WERI-Rb-1 (cell line): Measurements from ENCODE around the gene SLC22A17.

ENCODE experiments used
- DNase-seq: peaks from one replicate; pipeline ENCODE4 v3.0.0-alpha.2; 2020
- H3K27ac ChIP-seq: fragments of 250-450 bp; sonication (Bioruptor Pico); 2 replicates; pipeline ENCODE4 v1.5.1; 2020; ENCODE audit warnings: mild to moderate bottlenecking, moderate library complexity
- H3K27me3 ChIP-seq: fragments of 250-450 bp; sonication (Bioruptor Pico); 2 replicates; pipeline ENCODE4 v1.5.1; 2021; ENCODE audit warnings: mild to moderate bottlenecking, low read depth, moderate library complexity; ENCODE audit not compliant: insufficient read depth, severe bottlenecking
- H3K36me3 ChIP-seq: fragments of 250-450 bp; sonication (Bioruptor Pico); 2 replicates; pipeline ENCODE4 v1.5.1; 2020; ENCODE audit warnings: mild to moderate bottlenecking, moderate library complexity
- H3K4me3 ChIP-seq: 2 replicates; pipeline ENCODE4 v1.5.1; 2011; ENCODE audit warnings: low read depth, mild to moderate bottlenecking, control low read depth, low read length
- H3K9me3 ChIP-seq: fragments of 250-450 bp; sonication (Bioruptor Pico); 2 replicates; pipeline ENCODE4 v1.5.1; 2021; ENCODE audit warnings: mild to moderate bottlenecking, moderate library complexity; ENCODE audit not compliant: severe bottlenecking
- CTCF ChIP-seq: IDR thresholded peaks from 2 replicates; pipeline ENCODE4 v1.5.1; 2011; ENCODE audit warnings: low read depth, mild to moderate bottlenecking, control low read depth, inconsistent platforms, low read length

Gene SLC22A17

DNA sequence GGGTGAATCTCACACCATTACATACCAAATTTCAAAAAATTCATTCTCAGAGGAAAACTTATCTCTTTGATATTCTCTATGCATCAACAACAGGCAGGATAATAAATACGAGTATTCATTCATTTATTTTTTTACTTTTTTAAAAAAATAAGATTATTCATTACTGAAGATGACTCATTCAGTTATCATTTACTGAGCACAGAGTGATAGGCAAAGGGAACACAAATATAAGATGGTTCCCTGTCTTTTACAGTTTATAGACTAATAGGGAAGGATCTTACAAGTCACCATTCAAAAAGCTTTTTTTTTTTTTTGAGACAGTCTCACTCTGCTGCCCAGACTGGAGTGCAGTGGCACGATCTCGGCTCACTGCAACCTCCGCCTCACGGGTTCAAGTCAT lies 36.4 kb downstream of the SLC22A17 start:
- H3K9me3 ChIP-seq = no peaks in the 10 kb centered on the region
- no peak for TF ChIP-seq CTCF
- H3K27ac ChIP-seq = no peak overlapping the region
- DNase-seq = no peak
- H3K4me3 ChIP-seq = no peak overlapping the region
- no peaks in the 10 kb centered on the region for H3K27me3 ChIP-seq
- peaks cover 15% of the 10 kb centered on the region for H3K36me3 ChIP-seq

DNA sequence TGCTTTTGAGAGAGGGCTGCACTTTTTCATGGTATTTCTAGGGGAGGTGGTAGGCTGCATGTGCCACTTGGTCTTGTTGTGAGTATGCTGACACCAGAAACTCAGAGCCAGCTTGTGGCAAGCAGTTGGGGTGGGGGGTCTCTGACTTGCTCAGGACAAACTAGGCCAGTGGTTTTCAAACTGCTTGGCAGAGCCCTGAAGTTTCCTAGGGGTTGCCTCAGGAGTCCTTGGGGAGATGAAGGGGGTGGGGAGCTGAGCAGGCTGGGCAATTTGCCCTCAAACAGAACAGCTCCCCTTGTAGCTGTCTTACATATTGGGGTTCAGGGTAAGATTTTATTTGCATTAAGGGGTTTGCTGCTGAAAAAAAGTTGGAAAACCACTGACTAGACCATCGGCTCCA lies 42.1 kb downstream of the SLC22A17 start:
- Histone ChIP-seq H3K27ac (no peak overlapping the region), H3K4me3 (no peak overlapping the region), H3K36me3 (peaks cover 44% of the 10 kb centered on the region), H3K9me3 (no peaks in the 10 kb centered on the region), H3K27me3 (no peaks in the 10 kb centered on the region)
- DNase-seq = no peak
- no peak for TF ChIP-seq CTCF

DNA sequence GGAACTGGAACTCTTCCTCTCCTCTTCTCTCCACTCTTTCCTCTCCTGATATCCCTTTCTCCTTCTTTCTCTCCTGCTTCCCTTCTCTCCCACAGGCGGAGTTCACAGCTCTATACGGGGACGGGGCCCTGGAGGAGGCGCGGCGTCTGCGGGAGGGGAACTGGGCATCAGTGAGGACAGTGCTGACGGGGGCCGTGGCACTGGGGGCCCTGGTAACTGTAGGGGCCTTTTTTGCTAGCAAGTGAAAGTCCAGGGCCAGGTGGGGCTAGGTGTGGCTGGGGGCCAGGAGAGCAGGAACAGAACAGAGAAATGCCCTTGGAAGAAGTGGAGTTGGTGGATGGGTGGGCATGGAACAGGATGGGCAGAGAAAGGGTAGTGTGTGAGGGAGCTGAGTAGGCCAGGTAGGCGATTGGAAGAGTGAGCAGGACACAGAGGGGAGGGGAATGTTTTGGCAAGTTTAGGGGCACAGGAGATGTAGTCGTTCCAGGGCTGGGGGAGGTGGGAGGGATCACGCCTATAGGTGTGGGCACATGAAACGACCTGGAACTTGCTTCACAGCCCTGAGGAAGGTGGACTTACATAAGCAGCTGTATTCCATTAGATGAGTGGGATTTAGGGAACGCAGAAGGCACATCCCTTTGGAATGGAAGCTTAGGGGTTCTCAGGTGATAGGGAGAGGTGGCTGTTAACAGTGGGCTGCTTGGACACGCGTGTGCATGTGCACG lies 43.8 kb downstream of the SLC22A17 start:
- Histone ChIP-seq H3K27ac (no peak overlapping the region), H3K27me3 (no peaks in the 10 kb centered on the region), H3K9me3 (no peaks in the 10 kb centered on the region), H3K4me3 (no peak overlapping the region), H3K36me3 (peaks cover 41% of the 10 kb centered on the region)
- no peak for TF ChIP-seq CTCF
- no peak for DNase-seq

- Histone ChIP-seq H3K4me3 (peak overlapping the region; percentile 84), H3K36me3 (peaks cover 41% of the 10 kb centered on the region), H3K27ac (peak overlapping the region; percentile 86), H3K27me3 (no peaks in the 10 kb centered on the region), H3K9me3 (no peaks in the 10 kb centered on the region)
- no peak for TF ChIP-seq CTCF
- no peak for DNase-seq
These were observed 44.7 kb downstream of the SLC22A17 start for GRCh38 chr14:23307687-23308644.

DNA sequence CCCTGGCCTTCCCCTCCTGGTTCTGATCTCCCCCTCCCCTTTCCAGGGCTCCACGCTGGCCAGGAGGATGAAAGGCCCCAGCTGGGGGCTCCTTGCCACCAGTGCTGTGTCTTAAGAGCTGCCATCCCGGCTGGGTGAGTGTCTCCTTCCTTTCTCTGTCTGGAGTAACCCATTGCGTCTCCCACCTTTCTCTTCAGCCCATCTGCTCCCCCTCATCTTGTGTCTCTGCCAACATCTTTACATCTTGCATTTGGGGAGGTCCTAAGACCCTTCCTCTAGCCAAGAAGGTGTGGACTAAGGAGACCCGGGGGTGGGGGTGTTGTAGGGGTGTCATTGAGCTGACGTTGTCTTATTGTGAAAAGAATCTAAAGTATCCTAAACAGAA lies 45.5 kb downstream of the SLC22A17 start:
- Histone ChIP-seq H3K27me3 (no peaks in the 10 kb centered on the region), H3K4me3 (peak overlapping the region; percentile 84), H3K27ac (peak overlapping the region; percentile 86), H3K9me3 (no peaks in the 10 kb centered on the region), H3K36me3 (peaks cover 41% of the 10 kb centered on the region)
- DNase-seq = no peak
- no peak for TF ChIP-seq CTCF
